Measurements from ENCODE around the gene PLA2G2C.

GRCh38 chr1:20150326-20150705 lies 36.0 kb downstream of the PLA2G2C start:
- no peak for TF ChIP-seq USF2 (CRISPR knock-in tag; IDR thresholded peaks at IDR 0.05)
- no peak for TF ChIP-seq CTCF (IDR thresholded peaks at IDR 0.05)
- TF ChIP-seq TCF7 (CRISPR knock-in tag; IDR thresholded peaks at IDR 0.05; ENCODE audit: low read depth), result no peak
- TF ChIP-seq TP53 (CRISPR knock-in tag; IDR thresholded peaks at IDR 0.05), result no peak
- no peak for TF ChIP-seq CBFB (CRISPR knock-in tag; IDR thresholded peaks at IDR 0.05; ENCODE audit: low read depth)
- TF ChIP-seq IRF1 (CRISPR knock-in tag; IDR thresholded peaks at IDR 0.05), result no peak
- no peak for TF ChIP-seq AFF4 (CRISPR knock-in tag; IDR thresholded peaks at IDR 0.05; ENCODE audit: borderline replicate concordance)
- no peak for TF ChIP-seq FOXJ3 (CRISPR knock-in tag; IDR thresholded peaks at IDR 0.05; ENCODE audit: borderline replicate concordance)
- no peak for TF ChIP-seq TEAD4 (CRISPR knock-in tag; IDR thresholded peaks at IDR 0.05)
- TF ChIP-seq PRDM15 (CRISPR knock-in tag; IDR thresholded peaks at IDR 0.05), result no peak
- no peak for TF ChIP-seq ZNF532 (CRISPR knock-in tag; IDR thresholded peaks at IDR 0.05; ENCODE audit: borderline replicate concordance)
- no peak for TF ChIP-seq SP1 (CRISPR knock-in tag; conservative IDR thresholded peaks at IDR 0.05)
- no peak for TF ChIP-seq MXD4 (CRISPR knock-in tag; IDR thresholded peaks at IDR 0.05; ENCODE audit: borderline replicate concordance)

All from WTC11 (cell line).